Heart left ventricle (tissue), 13 donors: ENCODE results near the gene RASSF5.

ENCODE experiments used
- POLR2A ChIP-seq, 2 donors: fragments of 450-650 bp; IDR thresholded peaks; one replicate each; pipeline ENCODE4 v1.6.1; 2017; ENCODE audit warnings: antibody characterized with exemption in 2 of 2, mild to moderate bottlenecking in 2 of 2, moderate library complexity in 2 of 2
- TF ChIP-seq, protein P1 (sequence below), 12 donors: fragments of 200-600 bp; sonication (generic) in 4 of 12; IDR thresholded peaks; one replicate each; pipeline versions ENCODE4 v1.5.0 to v1.8.0; 2018 to 2022; ENCODE audit warnings: antibody characterized with exemption in 12 of 12, mild to moderate bottlenecking in 5 of 12
- donor health status: ischemic (EF 13 %, LVEDD 7.1; RV severe dilation, severe dysfunction).
- donor health status: DM: no; HTN: yes; CAD: no.
- donor health status: DM: no; HTN: no; CAD: no.
- donor health status: ischemic (EF 25% LVEDD 6.9; RV normal size, moderate dysfunction).
- donor health status: ischemic (EF 25% LVEDD 5.7; RV mildly dilated, moderate dysfunction).
- donor health status: ischemic (EF 35%, LVEDD 5.7; RV mildly dilated, moderate dysfunction).
- donor health status: nonischemic (EF 11% LVEDD 7.7; RV severe dilation, severe dysfunction).
- donor health status: DM: yes; HTN: yes; CAD: no.
- donor health status: PGD.
- donor health status: ischemic (EF 29% LVEDD 5.4; RV normal size, mild dysfunction).
- donor health status: nonischemic (EF 23%, LVEDD 6.1; RV moderate dilation, normal function).

- TF ChIP-seq, protein P1, sequence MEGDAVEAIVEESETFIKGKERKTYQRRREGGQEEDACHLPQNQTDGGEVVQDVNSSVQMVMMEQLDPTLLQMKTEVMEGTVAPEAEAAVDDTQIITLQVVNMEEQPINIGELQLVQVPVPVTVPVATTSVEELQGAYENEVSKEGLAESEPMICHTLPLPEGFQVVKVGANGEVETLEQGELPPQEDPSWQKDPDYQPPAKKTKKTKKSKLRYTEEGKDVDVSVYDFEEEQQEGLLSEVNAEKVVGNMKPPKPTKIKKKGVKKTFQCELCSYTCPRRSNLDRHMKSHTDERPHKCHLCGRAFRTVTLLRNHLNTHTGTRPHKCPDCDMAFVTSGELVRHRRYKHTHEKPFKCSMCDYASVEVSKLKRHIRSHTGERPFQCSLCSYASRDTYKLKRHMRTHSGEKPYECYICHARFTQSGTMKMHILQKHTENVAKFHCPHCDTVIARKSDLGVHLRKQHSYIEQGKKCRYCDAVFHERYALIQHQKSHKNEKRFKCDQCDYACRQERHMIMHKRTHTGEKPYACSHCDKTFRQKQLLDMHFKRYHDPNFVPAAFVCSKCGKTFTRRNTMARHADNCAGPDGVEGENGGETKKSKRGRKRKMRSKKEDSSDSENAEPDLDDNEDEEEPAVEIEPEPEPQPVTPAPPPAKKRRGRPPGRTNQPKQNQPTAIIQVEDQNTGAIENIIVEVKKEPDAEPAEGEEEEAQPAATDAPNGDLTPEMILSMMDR (IDR thresholded peaks at IDR 0.05): no peak
- no peak for TF ChIP-seq POLR2A (IDR thresholded peaks at IDR 0.05)
Measured at GRCh38 chr1:206604861-206605260, 97.5 kb downstream of the RASSF5 start.
